Testis (tissue), 2 donors: ENCODE results near the gene UQCRH.

ENCODE experiments used
- POLR2A ChIP-seq: fragments of 450-650 bp; IDR thresholded peaks from one replicate; pipeline ENCODE4 v1.6.1; 2017; ENCODE audit warnings: antibody characterized with exemption, mild to moderate bottlenecking, moderate library complexity
- TF ChIP-seq, protein P1 (sequence below), 3 experiments: fragments of 450-650 bp in 2 of 3; fragments of 200-600 bp in 1 of 3; sonication (generic) in 1 of 3; IDR thresholded peaks; one replicate each; pipeline ENCODE4 v1.5.1; 2016 to 2019; ENCODE audit warnings: antibody characterized with exemption in 3 of 3, mild to moderate bottlenecking in 2 of 3, moderate library complexity in 1 of 3

DNA sequence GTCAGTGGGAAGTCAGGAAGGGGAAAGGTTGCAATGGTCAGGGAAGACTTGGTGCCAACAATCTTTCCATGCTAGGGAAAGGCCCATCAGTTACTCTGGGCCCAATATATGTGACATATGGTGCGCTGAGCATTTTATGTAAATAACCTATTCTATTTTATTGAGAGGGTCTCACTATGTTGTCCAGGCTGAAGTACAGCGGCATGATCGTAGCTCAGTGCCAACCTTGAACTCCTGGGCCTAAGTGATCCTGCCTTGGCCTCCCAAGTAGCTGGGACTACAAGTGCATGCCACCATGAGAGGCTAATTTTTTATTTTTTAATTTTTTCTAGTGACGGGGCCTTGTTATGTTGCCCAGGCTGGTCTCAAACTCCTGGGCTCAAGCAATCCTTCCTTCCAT, 6.8 kb downstream of the UQCRH start:
- TF ChIP-seq, protein P1, sequence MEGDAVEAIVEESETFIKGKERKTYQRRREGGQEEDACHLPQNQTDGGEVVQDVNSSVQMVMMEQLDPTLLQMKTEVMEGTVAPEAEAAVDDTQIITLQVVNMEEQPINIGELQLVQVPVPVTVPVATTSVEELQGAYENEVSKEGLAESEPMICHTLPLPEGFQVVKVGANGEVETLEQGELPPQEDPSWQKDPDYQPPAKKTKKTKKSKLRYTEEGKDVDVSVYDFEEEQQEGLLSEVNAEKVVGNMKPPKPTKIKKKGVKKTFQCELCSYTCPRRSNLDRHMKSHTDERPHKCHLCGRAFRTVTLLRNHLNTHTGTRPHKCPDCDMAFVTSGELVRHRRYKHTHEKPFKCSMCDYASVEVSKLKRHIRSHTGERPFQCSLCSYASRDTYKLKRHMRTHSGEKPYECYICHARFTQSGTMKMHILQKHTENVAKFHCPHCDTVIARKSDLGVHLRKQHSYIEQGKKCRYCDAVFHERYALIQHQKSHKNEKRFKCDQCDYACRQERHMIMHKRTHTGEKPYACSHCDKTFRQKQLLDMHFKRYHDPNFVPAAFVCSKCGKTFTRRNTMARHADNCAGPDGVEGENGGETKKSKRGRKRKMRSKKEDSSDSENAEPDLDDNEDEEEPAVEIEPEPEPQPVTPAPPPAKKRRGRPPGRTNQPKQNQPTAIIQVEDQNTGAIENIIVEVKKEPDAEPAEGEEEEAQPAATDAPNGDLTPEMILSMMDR (IDR thresholded peaks at IDR 0.05) = no peak
- TF ChIP-seq POLR2A = no peak
